GM18519 (cell line): ENCODE results near the gene FBXO15.

Experiments used
- ATAC-seq: cut with Tn5 transposase; IDR thresholded peaks from one replicate; pipeline ENCODE4 v1.9.1; 2021; ENCODE audit warnings: mild to moderate bottlenecking, moderate library complexity; ENCODE audit not compliant: unreplicated experiment, low FRiP score

The FBXO15 gene

DNA sequence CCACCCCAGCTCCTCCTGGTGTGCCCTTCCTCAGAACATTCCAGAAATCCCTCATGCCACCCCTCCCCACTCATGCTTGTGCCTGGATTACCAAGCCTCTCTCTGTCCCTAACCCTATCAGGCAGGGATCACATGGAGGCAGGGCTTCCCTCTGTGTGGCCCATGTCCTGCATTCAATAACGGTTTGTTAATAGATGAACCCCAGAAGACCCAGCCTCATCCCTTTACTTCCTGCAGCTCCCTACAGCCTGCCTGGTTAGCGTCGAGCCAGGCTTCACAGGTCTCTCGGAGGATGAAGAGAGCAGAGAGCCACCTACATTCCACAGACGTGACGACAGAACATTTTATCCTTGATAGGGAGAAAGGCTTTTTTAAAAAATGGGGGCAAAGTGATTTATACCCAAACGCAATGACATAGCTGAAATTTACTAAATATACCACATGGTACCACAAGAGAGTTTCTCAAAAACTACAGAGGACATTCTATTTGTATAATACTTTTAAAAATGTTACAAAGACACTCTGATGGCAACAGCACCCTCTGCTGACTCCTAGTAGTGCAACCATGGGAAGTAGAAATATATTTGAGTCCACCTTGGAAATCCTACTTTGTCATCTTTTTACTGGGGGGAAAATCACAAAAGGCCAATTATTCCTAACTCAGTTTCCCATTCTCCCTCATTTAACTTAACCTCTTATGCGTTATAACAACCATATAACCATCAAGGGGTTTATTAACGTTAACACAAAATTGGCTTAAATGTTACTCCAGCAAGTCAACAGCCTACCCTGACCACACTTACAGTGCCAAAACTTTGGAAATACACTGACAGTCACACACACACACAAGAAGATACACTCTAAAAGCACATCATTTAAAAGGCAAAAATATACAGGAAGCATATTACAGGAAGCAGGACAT is 30.7 kb downstream of the FBXO15 start:
- ATAC-seq = peak; percentile 52

DNA sequence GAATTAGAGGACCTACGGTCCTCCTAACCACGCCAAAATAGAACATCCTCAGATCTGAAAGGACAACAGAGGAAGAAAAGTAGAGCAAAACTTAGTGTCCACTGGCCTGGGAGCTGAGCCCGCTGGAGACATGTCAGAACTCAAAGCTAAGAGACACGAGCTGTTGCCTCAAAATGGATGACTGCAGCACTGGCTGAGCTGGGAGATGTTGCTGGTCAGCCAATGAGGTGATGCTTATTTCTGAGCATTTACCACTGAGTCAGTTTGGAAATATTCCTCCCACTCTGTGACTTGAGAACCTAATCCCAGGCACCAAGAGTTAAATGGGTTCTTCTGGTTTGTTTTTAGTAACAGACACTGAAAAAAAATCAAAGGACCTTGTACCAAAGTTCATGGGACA is 32.6 kb downstream of the FBXO15 start:
- no peak for ATAC-seq

DNA sequence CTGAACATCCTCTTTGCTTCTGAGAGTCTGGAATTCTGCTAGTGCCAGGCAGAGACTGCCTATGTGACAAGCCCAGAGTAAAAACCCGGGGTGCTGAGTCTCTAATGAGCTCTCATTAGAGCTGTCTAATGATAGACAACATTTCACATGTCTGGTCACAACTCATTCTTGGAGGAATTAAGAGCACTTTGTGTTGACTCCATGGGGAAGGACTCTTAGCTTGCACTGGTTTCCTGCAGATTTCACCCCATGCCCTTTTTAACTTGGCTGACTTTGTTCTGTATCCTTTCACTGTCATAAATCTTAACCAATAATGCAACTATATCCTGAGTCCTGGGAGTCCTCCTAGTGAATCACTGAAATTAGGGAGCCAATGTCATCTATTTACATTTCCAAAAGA is 33.5 kb downstream of the FBXO15 start:
- ATAC-seq = no peak

GRCh38 chr18:74113711-74114110 is 33.9 kb downstream of the FBXO15 start:
- no peak for ATAC-seq

- no peak for ATAC-seq
These were observed 36.7 kb downstream of the FBXO15 start for GRCh38 chr18:74110976-74111375.

GRCh38 chr18:74110149-74110548 is 37.5 kb downstream of the FBXO15 start:
- no peak for ATAC-seq

- no peak for ATAC-seq
These were observed 39.2 kb downstream of the FBXO15 start for GRCh38 chr18:74108460-74108859.

DNA sequence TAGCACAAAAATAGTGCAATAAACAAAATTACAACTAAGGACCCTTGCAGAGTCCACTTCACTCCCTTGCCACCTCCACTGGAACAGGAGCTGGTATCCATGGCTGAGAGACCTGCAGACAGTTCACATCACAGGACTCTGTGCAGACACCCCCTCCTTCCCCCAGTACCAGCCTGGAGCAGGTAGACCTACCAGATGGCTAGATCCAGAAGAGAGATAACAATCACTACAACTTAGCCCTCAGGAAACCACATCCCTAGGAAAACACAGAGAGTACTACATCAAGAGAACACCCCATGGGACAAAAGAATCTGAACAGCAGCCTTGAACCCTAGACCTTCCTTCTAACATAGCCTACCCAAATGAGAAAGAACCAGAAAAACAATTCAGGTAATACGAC is 49.8 kb downstream of the FBXO15 start:
- no peak for ATAC-seq

DNA sequence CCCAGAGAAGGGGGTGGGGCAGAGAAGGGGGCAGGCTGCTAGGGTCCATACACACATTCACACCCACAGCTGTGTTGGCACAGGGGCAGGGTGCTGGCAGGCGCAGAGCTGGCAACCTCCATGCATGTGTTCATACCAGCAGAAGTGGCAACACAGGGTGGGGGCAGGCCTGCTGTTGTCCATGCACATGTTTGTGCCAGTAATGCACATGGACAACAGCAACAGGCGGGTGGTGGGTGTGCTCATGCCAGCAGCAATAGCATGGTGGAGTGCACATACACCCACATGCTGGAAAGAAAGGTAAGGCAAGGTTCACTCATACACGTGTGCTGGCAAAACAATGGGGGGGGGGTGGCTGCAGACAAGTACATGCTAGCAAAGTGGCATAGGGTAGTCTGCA is 54.7 kb downstream of the FBXO15 start:
- ATAC-seq = no peak

GRCh38 chr18:74084184-74084855 is 63.3 kb downstream of the FBXO15 start:
- ATAC-seq = no peak

DNA sequence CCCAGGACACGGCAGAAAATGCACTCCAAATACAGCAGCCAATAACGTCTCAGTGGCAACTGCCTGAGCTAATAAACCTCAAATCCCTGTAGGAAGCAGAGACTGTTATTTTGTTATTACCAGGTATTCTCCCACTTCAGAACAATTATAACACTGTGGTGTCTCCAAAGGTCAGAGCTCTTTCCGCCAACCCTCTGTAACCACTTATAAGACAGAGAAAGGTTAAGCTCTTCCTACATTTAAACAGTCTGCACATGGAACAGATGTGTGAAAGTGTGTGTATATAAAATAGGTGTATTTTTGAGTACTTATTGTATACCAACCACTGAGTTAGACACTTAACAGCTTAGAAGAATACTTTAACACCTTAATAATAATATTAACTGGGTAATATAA is 64.1 kb downstream of the FBXO15 start:
- ATAC-seq = no peak

GRCh38 chr18:74082742-74083556 is 64.7 kb downstream of the FBXO15 start:
- peak; percentile 4 for ATAC-seq

DNA sequence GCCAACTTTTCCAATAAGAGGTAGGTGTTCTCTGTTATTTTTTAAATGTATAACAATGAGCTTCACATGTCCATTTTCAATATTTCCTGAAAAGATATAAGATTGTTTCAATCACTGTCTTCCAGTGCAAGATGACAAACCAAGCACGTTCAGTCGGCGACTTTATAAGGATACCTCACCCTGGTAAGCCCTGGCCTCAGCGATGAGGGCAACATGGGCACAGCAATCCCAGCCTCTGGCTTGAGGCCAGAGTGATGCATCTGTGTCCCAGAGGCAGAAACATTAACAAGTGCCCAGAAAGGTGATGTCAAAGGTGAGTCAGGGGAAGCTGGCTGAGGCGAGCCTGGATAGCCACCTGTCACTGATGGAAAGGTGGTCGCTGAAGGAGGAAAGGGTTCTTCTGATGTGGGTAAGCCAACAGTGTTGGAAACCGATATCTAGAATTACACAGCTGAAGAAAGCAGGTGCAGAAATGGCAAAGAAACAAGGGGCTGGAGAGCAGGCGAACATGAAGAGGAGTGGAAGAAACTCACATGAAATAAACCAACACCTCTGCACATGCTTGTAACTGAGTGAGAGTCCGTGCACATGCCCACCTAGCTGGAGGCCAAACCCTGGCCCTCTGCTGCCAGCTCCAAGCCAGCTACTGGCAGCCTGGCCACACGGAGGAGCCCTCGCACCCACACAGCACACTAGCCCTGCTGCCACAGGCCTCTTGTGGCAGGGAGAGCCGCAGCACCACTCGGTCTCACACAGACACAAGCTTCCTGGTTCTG is 65.5 kb downstream of the FBXO15 start:
- peak; percentile 97 for ATAC-seq

GRCh38 chr18:74078257-74078656 is 69.4 kb downstream of the FBXO15 start:
- no peak for ATAC-seq

- ATAC-seq = no peak
These were observed 72.7 kb downstream of the FBXO15 start for GRCh38 chr18:74074668-74075564.

GRCh38 chr18:74073957-74074667 is 73.5 kb downstream of the FBXO15 start:
- no peak for ATAC-seq

DNA sequence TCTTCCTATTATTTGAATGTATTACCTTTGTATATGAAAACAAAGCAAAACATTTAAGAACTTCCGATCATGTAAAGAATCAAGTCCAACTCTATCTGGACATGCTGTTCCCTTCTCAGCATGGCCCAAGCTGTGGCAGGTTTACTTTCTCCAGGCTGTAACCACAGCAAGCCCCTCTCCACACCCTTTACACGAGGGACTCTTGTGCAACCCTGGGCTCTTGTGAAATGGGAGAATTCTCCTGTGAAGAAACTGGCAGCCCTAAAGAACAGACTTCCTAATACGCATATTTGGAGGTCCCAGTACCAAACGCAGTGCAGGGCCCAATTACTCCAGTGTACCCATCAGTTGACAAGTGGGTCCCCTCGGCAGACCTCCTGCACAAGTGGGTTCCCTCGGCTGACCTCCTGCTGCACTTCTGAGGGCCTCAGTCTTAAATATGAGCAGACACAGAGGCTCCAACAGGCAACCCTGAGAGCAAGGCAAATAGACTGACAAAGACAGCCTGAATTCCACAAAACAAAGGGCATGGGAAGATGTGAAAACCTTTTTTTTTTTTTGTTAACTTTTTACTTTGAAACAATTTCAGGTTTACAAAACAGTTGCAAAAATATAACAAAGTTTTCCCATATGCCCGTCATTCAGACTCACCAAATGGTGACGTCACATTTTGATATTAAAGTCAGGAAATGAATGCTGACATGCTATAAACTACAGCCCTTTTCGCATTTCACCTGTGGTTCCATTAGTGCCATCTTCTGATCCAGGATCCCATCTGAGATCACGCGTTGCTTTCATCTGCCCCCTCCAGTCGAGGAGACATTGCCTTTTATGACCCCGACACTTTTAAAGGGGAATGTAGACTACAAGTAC is 78.2 kb downstream of the FBXO15 start:
- no peak for ATAC-seq

DNA sequence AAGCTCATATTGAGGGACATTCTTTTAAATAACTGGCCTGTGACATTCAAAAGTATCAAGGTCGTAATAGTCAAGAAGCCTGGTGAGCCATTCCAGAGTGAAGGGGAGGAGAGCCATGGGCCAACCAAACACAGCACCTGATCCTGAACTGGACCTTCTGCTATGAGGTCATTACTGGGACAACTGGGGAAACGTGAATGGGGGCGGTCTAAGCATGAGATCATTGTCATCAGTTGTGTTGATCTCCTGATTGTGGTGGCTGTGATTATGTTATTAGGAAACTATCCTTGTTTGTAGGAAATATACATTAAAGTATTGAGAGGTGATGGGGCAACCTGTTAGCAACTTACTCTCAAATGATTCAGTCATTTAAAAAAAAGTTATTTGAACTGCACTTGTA is 79.3 kb downstream of the FBXO15 start:
- ATAC-seq = no peak
